K562 (cell line): Measurements from ENCODE around the gene VPS35L. TPM values are rescaled to one million over a fixed set of nuclear protein-coding genes. Genes with fewer than 3 reads are reported as not detected.

Experiments used
- ATAC-seq: fragments of 200-7000 bp; cut with Tn5 transposase; 3 replicates; pipeline ENCODE4 v1.9.1; 2020; ENCODE audit warnings: moderate library complexity
- BruUV-seq: library from RNA; stranded (reverse); fragments of 400-500 nt; replicated peaks from 2 replicates; lab custom pipeline; 2021; lab: Mats Ljungman, UMichigan
- CTCF ChIA-PET: fragments of 300-600 bp; formaldehyde crosslinking; extraction: SDS; loops from one replicate; lab custom pipeline; 2021; ENCODE audit warnings: low intra/inter-chr PET ratio; lab: Yijun Ruan, JAX
- POLR2A ChIA-PET: fragments of 300-600, 350-650 bp; sonication (Branson Sonifier 250); formaldehyde crosslinking; extraction: SDS; loops from one replicate; lab custom pipeline; 2021; ENCODE audit warnings: antibody characterized with exemption, inconsistent platforms; lab: Yijun Ruan, JAX
- DNase-seq, 4 experiments: peaks; one replicate each; pipeline versions ENCODE4 v3.0.0 to v3.0.0-alpha.2; 2011 to 2018; ENCODE audit warnings: low spot score in 3 of 4, mixed read lengths in 3 of 4; ENCODE audit errors: extremely low read depth in 1 of 4
- FAIRE-seq: peaks from 2 replicates; lab custom pipeline; 2011; peaks lifted over from hg19 to GRCh38; lab: Jason Lieb, UNC
- H2AFZ ChIP-seq: 2 replicates; pipeline ENCODE4 v1.6.0; 2011; ENCODE audit warnings: low read depth, low read length, control low read depth, inconsistent platforms
- H3K27ac ChIP-seq: fragments of 200-600 bp; 3 replicates; pipeline ENCODE4 v1.8.0; 2011; ENCODE audit warnings: low read depth, mild to moderate bottlenecking, control low read depth, inconsistent platforms, low read length, moderate library complexity, mixed read lengths; ENCODE audit errors: extremely low read depth
- H3K27me3 ChIP-seq, 2 experiments: fragments of 300-600 bp in 1 of 2; 2 replicates in 1 of 2; 3 replicates in 1 of 2; pipeline versions ENCODE4 v1.6.0 to v1.8.0; 2011; ENCODE audit warnings: inconsistent platforms in 2 of 2, low read length in 2 of 2, mild to moderate bottlenecking in 1 of 2, mixed read lengths in 1 of 2, moderate library complexity in 1 of 2; ENCODE audit not compliant: control insufficient read depth in 2 of 2, insufficient read depth in 2 of 2
- H3K36me3 ChIP-seq: fragments of 300-600 bp; 3 replicates; pipeline ENCODE4 v1.8.0; 2011; ENCODE audit warnings: mild to moderate bottlenecking, low read length, inconsistent platforms; ENCODE audit not compliant: control insufficient read depth, insufficient read depth
- H3K4me1 ChIP-seq, 2 experiments: fragments of 200-600 bp in 1 of 2; replicated peaks in 1 of 2; 2 replicates in 1 of 2; 3 replicates in 1 of 2; pipeline versions ENCODE4 v1.5.1 to v1.8.0; 2011; ENCODE audit warnings: inconsistent platforms in 2 of 2, low read length in 2 of 2, mild to moderate bottlenecking in 1 of 2, mixed read lengths in 1 of 2, moderate library complexity in 1 of 2; ENCODE audit not compliant: control insufficient read depth in 2 of 2, insufficient read depth in 2 of 2
- H3K4me2 ChIP-seq: 2 replicates; pipeline ENCODE4 v1.6.1; 2011; ENCODE audit warnings: low read length, control low read depth, inconsistent platforms, mixed read lengths; ENCODE audit not compliant: insufficient read depth
- H3K4me3 ChIP-seq: fragments of 200-600 bp; sonication (generic), shearing (Covaris generic); 2 replicates; pipeline ENCODE4 v1.5.1; 2016; ENCODE audit warnings: control low read depth, inconsistent platforms
- H3K79me2 ChIP-seq: fragments of 200-600 bp; 3 replicates; pipeline ENCODE4 v1.8.0; 2011; ENCODE audit warnings: low read length, inconsistent platforms; ENCODE audit not compliant: control insufficient read depth, insufficient read depth
- H3K9ac ChIP-seq, 2 experiments: 2 replicates each; pipeline versions ENCODE4 v1.6.0 to v1.6.1; 2011; ENCODE audit warnings: low read depth in 2 of 2, low read length in 2 of 2, control low read depth in 1 of 2, inconsistent platforms in 1 of 2, mild to moderate bottlenecking in 1 of 2, mixed read lengths in 1 of 2; ENCODE audit not compliant: insufficient read depth in 1 of 2
- H3K9me1 ChIP-seq: one replicate; pipeline ENCODE4 v1.6.0; 2011; ENCODE audit warnings: inconsistent platforms, mild to moderate bottlenecking, low read length, moderate library complexity; ENCODE audit not compliant: control insufficient read depth, insufficient read depth
- H3K9me3 ChIP-seq: replicated peaks from 2 replicates; pipeline ENCODE4 v1.5.1; 2011; ENCODE audit warnings: low read depth, low read length, inconsistent platforms; ENCODE audit not compliant: control insufficient read depth, insufficient read depth
- H4K20me1 ChIP-seq: replicated peaks from 2 replicates; pipeline ENCODE4 v1.6.1; 2011; ENCODE audit warnings: low read length, inconsistent platforms, mixed read lengths; ENCODE audit not compliant: control insufficient read depth, insufficient read depth
- HNRNPH1 ChIP-seq: fragments of 200-400 bp; formaldehyde crosslinking; optimal IDR thresholded peaks from 2 replicates; pipeline ENCODE3; 2017; ENCODE audit warnings: low read depth, mild to moderate bottlenecking, low read length, moderate library complexity
- NR2C1 ChIP-seq, 2 experiments: fragments of 450-650 bp; IDR thresholded peaks; 2 replicates each; pipeline ENCODE4 v1.6.1; 2017; ENCODE audit warnings: mild to moderate bottlenecking in 2 of 2, antibody characterized with exemption in 1 of 2, inconsistent platforms in 1 of 2, missing compliant biosample characterization in 1 of 2, missing genetic modification characterization in 1 of 2
- RBFOX2 ChIP-seq: fragments of 200-400 bp; formaldehyde crosslinking; IDR thresholded peaks from 2 replicates; pipeline ENCODE4 v1.6.1; 2017; ENCODE audit warnings: low read depth, mild to moderate bottlenecking, low read length, moderate library complexity
- SRSF3 ChIP-seq: fragments of 200-400 bp; formaldehyde crosslinking; IDR thresholded peaks from 2 replicates; pipeline ENCODE4 v1.6.1; 2016; ENCODE audit warnings: mild to moderate bottlenecking, low read length, moderate library complexity; ENCODE audit not compliant: insufficient read depth
- ZBTB7A ChIP-seq: IDR thresholded peaks from 2 replicates; pipeline ENCODE4 v1.6.1; 2011; ENCODE audit warnings: low read depth, mild to moderate bottlenecking, low read length, moderate library complexity, borderline replicate concordance; ENCODE audit not compliant: control insufficient read depth
- ZNF24 ChIP-seq: fragments of 450-650 bp; IDR thresholded peaks from 2 replicates; pipeline ENCODE4 v1.6.1; 2016
- WGBS: fragments of 100-300 bp; shearing (Covaris generic); methylation state at CpG from one replicate; pipeline ENCODE4 v1.1.6; 2016; ENCODE audit warnings: low coverage, mixed read lengths; ENCODE audit not compliant: insufficient coverage; ENCODE audit errors: missing lambda C conversion rate; 5-methylcytosine and 5-hydroxymethylcytosine counted together
- in situ Hi-C: fragments of 300-500 bp; cut with MboI; formaldehyde crosslinking; loops from 4 replicates; pipeline ENCODE4 v1.15.0; 2018; ENCODE audit warnings: inconsistent platforms, mixed read lengths
- intact Hi-C: fragments of 100-400 bp; cut with micrococcal nuclease; formaldehyde crosslinking; loops from 2 replicates; pipeline ENCODE4 v1.14.2; 2022
- polyA plus RNA-seq, 8 experiments: library from polyadenylated mRNA; depleted of rRNA in 4 of 8; stranded (reverse) in 5 of 8; unstranded in 3 of 8; fragments of >200 nt; fragmentation: Nextera tagmentation in 2 of 8; fragmentation: Illumina TruSeq in 1 of 8; extraction: Ambion mirVana in 2 of 8; extraction: Trizol in 1 of 8; gene quantifications; 2 replicates each; pipeline versions ENCODE4 v1.2.1 to v1.2.3, GENCODE V29; 2011 to 2014; ENCODE audit warnings: inconsistent platforms in 1 of 8, missing spikeins in 1 of 8
- total RNA-seq, 7 experiments: library from RNA; depleted of rRNA in 6 of 7; stranded (reverse); fragments of >200 nt in 6 of 7; fragmentation: Illumina TruSeq in 2 of 7; extraction: Trizol in 2 of 7; gene quantifications; 2 replicates each; pipeline versions ENCODE4 v1.2.1 to v1.2.3, GENCODE V29; 2011 to 2021; ENCODE audit warnings: low replicate concordance in 1 of 7

Gene VPS35L
- total and polyA plus RNA-seq, 9 of the 15 experiments (the other 6 are each of a cell fraction or from before 2014, with no cell fraction given), result 10.2 to 30.4 (median 20.1) TPM

DNA sequence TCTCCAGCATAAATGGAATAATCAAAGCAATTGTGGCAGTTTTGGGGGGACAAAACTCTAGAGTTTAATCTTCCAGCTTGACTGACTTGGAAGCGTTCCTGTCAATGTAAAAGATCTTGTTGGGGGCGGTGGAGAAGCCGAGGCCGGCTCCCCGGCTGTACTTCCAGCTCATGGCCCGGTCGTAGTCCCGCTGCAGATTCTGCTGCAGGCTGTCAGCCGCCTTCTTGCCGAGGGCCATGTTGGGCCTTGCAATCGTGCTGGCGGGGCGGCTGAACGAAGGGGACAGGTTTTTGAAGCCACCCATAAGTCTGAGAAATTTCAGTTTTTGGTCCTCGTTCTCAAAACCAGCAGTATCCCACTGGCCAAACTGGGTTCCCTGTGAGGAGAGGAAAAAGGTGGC, 151.3 kb downstream of the VPS35L start:
- FAIRE-seq (no peak), ATAC-seq (no peak), DNase-seq (no peak)
- intact Hi-C loops, result no loop called here
- Histone ChIP-seq H3K36me3 (peaks cover 95% of the 10 kb centered on the region), H3K27ac (no peak overlapping the region), H2AFZ (no peak overlapping the region), H4K20me1 (peaks cover 24% of the 10 kb centered on the region), H3K4me2 (no peak overlapping the region), H3K27me3 (no peaks in the 10 kb centered on the region), H3K4me1 (peaks cover 25 to 40% of the 10 kb centered on the region in 2 experiments; a peak in 4 of 5 replicates), H3K9me3 (no peaks in the 10 kb centered on the region), H3K79me2 (peaks cover 29% of the 10 kb centered on the region), H3K4me3 (no peak overlapping the region), H3K9ac (no peak overlapping the region), H3K9me1 (peaks cover 11% of the 10 kb centered on the region)
- BruUV-seq, result no TSS peak
- TF ChIP-seq HNRNPH1 (no peak), ZNF24 (no peak)
- 94% methylated on average over 14 of the region's 15 CpGs for WGBS
- CTCF ChIA-PET, result no interaction called here
- POLR2A ChIA-PET, result interaction anchor here (0.5 to 1.4 kb wide), 3 partner anchors 10 to 12 kb away, joined by 3 to 6 read pairs (median 3); partner anchors contain the start of genes IQCK and KNOP1
- in situ Hi-C loops, result no loop called here

DNA sequence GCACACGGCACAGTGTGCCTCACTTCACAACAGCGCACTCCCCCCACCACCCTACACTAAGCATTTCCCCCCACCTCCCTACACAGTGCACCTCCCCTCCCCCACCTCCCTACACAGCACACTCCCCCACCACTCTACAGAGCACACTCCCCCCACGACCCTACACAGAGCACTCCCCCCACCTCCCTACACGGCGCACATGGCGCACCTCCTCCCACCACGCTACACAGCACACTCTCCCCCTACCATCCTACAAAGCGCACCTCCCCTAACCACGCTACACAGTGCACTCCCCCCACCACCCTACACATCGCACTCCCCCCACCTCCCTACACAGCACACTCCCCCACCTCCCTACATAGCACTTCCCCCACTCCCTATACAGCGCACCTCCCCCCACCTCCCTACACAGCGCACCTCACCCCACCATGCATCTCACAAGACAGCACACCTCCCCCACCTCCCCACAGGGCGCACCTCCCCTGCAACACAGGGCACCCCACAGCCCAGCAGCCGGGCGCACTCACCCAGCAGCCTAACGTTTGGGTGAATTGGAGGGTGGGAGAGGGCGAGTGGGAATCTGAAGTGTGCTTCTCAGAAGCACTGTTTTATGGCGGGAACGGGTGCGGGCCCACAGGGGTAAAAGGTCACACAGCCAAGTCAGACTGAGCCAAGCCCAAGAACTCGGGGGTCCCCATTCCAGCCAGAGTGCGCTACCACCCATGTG, 152.2 kb downstream of the VPS35L start:
- H3K36me3 ChIP-seq, result peaks cover 98% of the 10 kb centered on the region
- no peak overlapping the region for H3K27ac ChIP-seq
- FAIRE-seq (no peak), ATAC-seq (peak; percentile 39; the same call in 2 of the 3 replicates), DNase-seq (peak; percentile 21 to 48 (median 42))
- H4K20me1 ChIP-seq, result peaks cover 33% of the 10 kb centered on the region
- no peaks in the 10 kb centered on the region for H3K27me3 ChIP-seq
- WGBS, result 90% methylated on average over 8 of the region's 22 CpGs
- peaks cover 38% of the 10 kb centered on the region for H3K79me2 ChIP-seq
- H3K4me2 ChIP-seq, result no peak overlapping the region
- H3K4me3 ChIP-seq, result no peak overlapping the region
- ChIA-PET CTCF (no interaction called here), POLR2A (interaction anchor here (1.1 to 1.4 kb wide), 3 partner anchors 8 to 13 kb away, joined by 3 to 6 read pairs (median 3); no protein-coding TSS in a partner anchor)
- H3K4me1 ChIP-seq, result peaks cover 25 to 43% of the 10 kb centered on the region in 2 experiments; a peak in 4 of 5 replicates
- no TSS peak for BruUV-seq
- H3K9ac ChIP-seq, result 0 out of 4 replicates have a peak overlapping the region, but pooled peaks of 1 of the 2 experiments have one; percentile 2
- H3K9me3 ChIP-seq, result no peaks in the 10 kb centered on the region
- H3K9me1 ChIP-seq, result peaks cover 11% of the 10 kb centered on the region
- TF ChIP-seq SRSF3 (no peak), RBFOX2 (peak; percentile 50), NR2C1 (IDR thresholded peaks at IDR 0.05) (no peak; the same call in 1 of the 2 replicates), NR2C1 (tag; IDR thresholded peaks at IDR 0.05) (no peak), ZBTB7A (peak; percentile 17; the same call in 1 of the 2 replicates)
- TF ChIP-seq, all 486 proteins: peak for 2
- H2AFZ ChIP-seq, result no peak overlapping the region
- in situ Hi-C loops (no loop called here), intact Hi-C loops (no loop called here)
